Breast epithelium (tissue), 3 donors: ENCODE measurements around the gene PPP1R1C.

ENCODE experiments used
- POLR2AphosphoS5 ChIP-seq, 3 donors: sonication (generic); formaldehyde crosslinking; IDR thresholded peaks; one replicate each; pipeline ENCODE4 v1.6.1; 2017; ENCODE audit warnings: antibody characterized with exemption in 3 of 3
- TF ChIP-seq, protein P1 (sequence below), 3 donors: fragments of 450-650 bp; IDR thresholded peaks; one replicate each; pipeline ENCODE4 v1.5.1; 2016 to 2017; ENCODE audit warnings: antibody characterized with exemption in 3 of 3, mild to moderate bottlenecking in 3 of 3, moderate library complexity in 3 of 3

- TF ChIP-seq POLR2AphosphoS5 (IDR thresholded peaks at IDR 0.05), result no peak
- TF ChIP-seq, protein P1, sequence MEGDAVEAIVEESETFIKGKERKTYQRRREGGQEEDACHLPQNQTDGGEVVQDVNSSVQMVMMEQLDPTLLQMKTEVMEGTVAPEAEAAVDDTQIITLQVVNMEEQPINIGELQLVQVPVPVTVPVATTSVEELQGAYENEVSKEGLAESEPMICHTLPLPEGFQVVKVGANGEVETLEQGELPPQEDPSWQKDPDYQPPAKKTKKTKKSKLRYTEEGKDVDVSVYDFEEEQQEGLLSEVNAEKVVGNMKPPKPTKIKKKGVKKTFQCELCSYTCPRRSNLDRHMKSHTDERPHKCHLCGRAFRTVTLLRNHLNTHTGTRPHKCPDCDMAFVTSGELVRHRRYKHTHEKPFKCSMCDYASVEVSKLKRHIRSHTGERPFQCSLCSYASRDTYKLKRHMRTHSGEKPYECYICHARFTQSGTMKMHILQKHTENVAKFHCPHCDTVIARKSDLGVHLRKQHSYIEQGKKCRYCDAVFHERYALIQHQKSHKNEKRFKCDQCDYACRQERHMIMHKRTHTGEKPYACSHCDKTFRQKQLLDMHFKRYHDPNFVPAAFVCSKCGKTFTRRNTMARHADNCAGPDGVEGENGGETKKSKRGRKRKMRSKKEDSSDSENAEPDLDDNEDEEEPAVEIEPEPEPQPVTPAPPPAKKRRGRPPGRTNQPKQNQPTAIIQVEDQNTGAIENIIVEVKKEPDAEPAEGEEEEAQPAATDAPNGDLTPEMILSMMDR (IDR thresholded peaks at IDR 0.05), result no peak
These were observed 181.2 kb downstream of the PPP1R1C start for GRCh38 chr2:182166841-182167240.
